ENCODE data around the gene SERPINB12.

The SERPINB12 gene

GRCh38 chr18:63551769-63552168 is 9.6 kb downstream of the SERPINB12 start:
- DNase-seq, result no peak

DNA sequence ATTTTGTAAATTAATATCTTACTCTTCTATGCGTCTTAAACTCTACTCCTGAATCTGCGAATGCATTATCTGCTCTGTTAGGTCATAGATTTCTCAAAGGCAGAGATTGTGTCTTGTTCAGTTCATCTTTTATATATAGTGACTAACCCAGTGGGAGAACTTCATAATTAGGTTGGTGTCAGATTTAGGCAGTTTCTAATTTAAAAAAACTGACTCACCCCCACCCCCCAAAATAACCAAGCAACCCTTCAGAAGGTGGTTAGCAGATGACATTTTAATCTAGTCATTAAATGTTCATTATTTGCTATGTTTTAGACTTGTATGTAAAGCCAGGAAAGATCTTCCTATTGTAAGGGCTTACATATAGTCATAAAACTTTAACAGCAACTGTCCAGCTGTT is 10.4 kb downstream of the SERPINB12 start:
- DNase-seq, result no peak

GRCh38 chr18:63553081-63553480 is 10.9 kb downstream of the SERPINB12 start:
- DNase-seq, result no peak

DNA sequence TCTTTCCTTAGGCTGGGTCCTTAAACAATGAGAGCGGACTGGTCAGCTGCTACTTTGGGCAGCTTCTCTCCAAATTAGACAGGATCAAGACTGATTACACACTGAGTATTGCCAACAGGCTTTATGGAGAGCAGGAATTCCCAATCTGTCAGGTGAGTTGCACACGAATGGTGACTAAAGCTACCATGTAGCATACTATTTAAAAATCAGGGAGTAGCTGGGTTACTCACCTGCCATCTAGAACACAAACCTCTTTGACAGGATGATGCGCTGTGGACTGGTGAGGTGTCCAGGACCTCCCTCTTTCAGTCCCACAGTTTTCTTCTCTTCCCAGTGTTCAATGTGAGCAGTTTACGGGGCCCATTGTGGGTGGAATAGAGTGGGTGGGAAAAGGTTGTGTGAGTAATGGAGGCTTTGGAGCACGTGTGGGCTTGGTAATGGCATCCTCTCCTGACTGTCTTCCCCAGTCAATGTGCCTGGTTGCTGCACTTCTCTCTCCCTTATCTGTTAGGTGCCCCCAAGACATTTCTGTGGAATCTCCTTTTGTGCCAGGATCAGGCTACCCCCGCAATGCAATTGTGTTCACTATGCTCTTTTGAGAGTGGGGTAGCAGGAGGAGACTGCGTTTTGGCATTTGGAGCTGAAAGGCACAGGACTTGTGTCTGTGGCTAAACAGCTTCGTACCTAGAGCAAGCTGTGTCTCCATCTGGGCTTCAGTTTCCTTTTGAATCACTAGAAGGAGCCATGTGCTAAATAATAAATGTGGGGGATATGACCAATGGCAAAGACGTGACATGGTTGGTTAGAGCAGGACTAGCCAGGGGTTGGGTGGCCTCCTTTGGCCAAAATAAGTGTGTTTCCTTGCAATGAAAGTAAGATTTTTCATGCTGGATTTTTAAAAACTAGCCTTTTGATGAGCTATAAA is 17.7 kb downstream of the SERPINB12 start:
- DNase-seq, result no peak

- no peak for DNase-seq
These were observed 20.1 kb downstream of the SERPINB12 start for GRCh38 chr18:63562284-63562683.

DNA sequence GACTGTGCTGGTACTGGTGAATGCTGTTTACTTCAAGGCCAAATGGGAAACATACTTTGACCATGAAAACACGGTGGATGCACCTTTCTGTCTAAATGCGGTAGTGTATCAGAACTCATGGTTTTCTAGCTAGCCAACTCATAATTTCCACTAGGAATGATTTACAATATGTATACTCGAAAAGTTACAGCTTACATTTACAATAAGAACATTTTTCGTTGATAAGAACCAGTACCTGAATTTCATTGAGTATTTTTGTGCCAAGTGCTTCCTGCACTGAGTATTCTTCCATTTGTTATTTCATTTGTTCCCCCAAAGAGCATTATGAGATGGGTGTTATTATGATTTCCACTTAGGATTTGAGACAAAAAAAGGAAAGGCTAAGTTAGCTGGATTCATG is 21.9 kb downstream of the SERPINB12 start:
- DNase-seq, result no peak

DNA sequence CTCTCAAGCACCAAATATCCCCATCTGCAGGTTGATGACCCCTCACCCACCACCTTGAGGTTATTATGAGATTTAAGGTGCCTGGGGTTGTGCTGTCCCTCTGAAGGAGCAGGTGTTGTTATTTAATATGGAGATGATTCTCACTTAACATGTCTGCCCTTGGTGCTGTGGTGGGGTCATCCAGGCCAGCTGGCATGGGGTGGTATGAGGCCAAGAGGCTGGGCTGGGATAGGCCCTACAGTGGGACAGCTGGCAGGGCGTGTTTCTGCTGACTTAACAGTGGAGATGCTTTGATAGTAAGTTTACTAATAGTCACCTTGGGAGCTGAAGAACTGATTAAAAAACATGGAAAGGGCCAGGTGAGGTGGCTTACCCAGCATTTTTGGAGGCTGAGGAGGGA is 22.4 kb downstream of the SERPINB12 start:
- DNase-seq, result no peak

DNA sequence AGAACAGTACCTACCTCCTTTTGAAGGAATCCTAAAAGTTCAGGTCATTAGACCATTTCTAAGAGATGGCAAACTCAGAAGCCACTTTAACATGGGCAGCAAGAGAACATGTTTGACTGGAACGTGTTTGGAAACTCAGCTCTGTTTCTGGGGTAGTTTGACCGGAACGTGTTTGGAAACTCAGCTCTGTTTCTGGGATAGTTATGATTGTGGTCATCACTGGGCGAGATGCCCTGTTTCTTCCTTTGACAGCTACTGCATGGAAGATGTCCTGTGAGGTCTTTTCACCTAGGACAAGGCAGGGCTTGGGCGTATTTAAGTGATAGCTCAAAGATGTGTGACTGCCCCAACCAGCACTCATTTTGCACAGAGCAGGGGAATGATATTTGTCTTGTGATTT is 25.1 kb downstream of the SERPINB12 start:
- DNase-seq, result no peak

GRCh38 chr18:63567825-63568224 is 25.7 kb downstream of the SERPINB12 start:
- DNase-seq, result no peak

DNA sequence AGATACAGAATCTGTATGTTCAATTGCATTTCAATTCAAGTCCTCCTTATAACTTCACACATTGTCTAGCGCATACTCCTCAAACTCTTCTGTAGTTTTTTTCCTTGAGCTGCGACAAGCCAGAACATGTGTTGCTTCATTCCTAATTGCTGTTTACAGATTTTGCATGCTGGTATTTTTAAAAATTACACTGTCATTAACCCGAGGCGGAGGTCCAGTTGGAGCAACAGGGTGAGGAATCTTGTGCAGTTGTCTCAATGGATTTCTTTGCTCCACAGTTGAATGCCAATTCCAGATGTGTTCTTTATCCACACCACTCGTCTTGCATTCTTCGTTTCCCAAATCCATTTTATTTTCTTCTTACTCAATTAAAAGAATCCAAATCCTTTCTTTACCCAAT is 28.6 kb downstream of the SERPINB12 start:
- no peak for DNase-seq

DNA sequence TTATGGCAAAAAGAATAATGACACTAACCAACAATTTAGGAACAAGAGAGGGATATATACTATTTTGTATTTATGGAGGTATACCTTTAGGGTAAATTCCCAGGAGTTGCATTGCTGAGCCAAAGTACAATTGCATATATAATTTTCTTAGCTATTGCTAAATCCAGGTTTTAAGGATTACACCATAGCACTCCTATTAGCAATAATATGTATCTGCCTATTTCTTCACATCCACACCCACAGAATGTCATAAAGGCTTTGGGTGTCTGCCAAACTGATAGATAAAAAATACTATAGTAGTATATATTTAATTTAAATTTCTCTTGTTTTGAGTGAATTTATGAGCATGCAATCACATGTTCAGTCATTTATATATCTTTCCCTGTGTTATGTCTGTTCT is 33.5 kb downstream of the SERPINB12 start:
- DNase-seq, result no peak

DNA sequence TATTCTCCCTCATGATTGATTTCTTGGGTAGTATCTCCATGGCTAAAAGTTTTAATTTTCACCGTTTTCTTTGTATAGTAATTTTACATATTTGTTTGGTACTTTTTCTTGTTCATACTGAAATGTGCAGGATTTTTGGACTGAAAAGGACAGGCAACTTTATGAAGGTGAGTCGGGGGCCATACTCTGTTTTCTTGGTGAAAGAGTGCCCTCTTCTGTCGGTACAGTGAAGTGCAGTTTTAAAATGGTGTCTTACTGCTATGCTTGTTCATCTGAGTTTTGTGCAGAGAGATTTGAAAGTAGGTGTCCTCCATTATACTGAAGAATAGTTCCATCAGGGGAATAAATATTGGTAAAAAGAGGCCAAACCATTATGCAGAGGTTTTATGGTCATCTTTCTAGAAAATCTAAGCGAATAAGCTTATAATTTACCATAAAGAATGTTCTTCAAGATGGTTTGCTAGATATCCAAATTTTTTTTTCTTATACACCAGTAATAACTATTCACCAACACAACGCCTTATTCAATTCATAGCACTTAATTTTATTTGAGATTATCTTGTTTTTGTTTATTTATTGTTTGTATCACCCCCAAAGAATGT is 36.3 kb downstream of the SERPINB12 start:
- peak in 1 of 2 donors; percentile 13 for DNase-seq

DNA sequence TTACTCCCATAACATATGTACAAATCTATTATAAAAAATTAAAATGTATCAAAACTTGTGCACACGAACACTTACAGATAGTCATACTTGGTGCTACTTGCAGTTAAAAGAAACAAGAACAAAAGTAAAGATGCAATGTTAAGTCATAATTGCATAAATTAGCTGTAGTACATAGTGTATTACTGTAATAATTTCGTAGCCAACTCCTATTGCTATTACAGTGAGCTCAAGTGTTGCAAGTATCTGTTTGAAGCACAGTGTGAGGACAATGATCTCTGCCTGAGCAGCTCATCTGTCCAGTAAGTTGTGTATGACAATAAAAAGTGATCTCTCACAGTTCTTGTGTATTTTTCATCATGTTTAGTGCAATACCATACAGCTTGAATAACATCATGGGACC is 37.4 kb downstream of the SERPINB12 start:
- DNase-seq, result no peak

- no peak for DNase-seq
These were observed 43.8 kb downstream of the SERPINB12 start for GRCh38 chr18:63585988-63586387.

DNA sequence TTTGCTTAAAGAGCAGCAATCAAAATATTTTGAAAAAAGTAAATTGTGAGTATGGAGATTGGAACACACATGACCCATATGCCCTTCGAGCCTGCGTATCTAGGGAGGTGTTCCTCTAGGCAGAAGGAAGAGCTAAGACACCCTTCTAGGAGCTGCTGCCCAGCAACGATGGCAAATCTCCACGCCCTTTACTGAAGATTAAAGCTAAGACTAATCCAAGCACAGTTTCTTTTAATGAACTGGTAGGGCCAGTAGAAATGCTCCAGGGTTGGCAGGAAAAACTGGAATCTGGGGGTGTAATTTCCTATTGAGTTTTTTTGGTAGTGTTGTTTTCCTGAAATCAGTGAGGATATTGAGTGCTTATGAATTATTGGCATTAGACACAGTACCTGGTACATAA is 44.3 kb downstream of the SERPINB12 start:
- DNase-seq, result no peak

DNA sequence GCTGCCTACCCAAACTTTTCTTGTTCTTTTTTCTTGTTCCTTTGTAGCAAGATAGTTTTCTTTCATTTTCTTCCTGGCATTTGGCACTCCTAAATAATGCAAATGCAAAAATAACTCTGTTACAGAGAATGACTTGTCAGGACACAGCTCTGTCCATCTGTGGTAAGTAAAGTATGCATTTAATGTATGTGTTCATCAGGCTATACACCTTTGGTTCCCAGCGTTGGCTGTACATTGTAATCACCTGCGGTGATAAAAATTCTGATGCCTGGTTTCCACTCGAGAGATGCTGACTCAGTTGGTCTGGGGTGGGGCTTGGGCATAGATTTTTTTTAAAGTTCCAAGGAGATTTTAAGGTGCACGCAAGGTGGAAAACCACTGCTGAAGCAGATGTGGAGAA is 44.8 kb downstream of the SERPINB12 start, which contains the start of gene SERPINB13:
Gene SERPINB13 (plus strand): TSS at position 378 of the 400 bp plus-strand sequence. CDS start 1,325 bp downstream, outside the sequence.
- DNase-seq, result no peak

GRCh38 chr18:63588909-63589308 is 46.7 kb downstream of the SERPINB12 start:
- DNase-seq, result no peak

DNA sequence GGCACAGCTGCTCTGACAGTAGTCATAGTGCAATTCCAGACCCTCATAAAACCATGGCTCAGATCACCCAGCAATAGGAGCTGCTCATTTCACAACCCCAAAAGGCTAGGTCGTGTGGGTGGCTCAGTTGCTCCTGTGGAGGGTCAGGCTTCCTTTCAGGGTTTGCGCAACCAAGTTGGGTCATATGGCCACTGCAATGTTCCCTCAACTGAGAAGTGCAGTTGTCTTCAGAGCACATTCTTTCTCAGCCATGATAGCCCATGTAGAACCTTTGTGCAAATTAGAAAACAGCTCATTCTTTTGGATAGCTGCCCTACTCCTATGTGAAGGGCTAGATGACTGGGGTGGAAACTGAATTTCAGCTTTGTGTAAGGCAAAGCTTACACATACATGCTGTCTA is 48.2 kb downstream of the SERPINB12 start:
- DNase-seq, result peak in 1 of 2 donors; percentile 23

DNA sequence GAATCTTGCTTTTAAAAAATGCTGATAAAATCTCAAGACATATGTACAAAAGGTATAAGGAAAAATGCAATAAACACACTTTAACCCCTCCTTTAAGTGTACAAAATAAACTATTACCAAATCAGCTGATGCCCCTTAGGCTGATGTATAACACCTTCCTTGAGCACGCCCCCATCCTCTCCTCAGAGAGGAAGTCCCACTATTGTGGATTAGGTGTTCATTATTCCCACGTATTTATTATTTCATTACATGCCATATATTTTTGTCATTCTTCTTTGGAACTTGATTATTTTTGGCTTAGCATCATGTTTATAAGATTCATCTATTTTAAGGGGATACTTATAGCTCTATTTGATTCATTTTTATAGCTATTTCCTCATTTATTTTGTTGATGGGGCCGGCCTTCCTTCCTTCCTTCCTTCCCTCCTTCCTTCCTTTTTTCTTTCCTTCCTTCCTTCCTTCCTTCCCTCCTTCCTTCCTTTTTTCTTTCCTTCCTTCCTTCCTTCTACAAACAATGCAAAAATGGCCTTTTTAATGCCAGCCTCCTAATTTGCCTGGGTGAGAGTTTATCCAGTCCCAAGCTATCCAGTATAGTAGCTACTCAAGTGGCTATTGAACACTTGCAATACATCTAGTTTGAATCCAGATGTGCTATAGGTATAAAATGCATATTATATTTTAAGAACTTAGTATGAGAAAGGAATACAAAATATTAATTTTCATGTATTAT is 49.0 kb downstream of the SERPINB12 start:
- no peak for DNase-seq

- no peak for DNase-seq
These were observed 49.6 kb downstream of the SERPINB12 start for GRCh38 chr18:63591725-63592124.

GRCh38 chr18:63592471-63592870 is 50.3 kb downstream of the SERPINB12 start:
- DNase-seq, result no peak

DNA sequence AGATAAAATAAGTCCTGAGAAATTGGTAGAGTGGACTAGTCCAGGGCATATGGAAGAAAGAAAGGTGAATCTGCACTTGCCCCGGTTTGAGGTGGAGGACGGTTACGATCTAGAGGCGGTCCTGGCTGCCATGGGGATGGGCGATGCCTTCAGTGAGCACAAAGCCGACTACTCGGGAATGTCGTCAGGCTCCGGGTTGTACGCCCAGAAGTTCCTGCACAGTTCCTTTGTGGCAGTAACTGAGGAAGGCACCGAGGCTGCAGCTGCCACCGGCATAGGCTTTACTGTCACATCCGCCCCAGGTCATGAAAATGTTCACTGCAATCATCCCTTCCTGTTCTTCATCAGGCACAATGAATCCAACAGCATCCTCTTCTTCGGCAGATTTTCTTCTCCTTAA is 54.8 kb downstream of the SERPINB12 start:
- DNase-seq, result no peak

DNA sequence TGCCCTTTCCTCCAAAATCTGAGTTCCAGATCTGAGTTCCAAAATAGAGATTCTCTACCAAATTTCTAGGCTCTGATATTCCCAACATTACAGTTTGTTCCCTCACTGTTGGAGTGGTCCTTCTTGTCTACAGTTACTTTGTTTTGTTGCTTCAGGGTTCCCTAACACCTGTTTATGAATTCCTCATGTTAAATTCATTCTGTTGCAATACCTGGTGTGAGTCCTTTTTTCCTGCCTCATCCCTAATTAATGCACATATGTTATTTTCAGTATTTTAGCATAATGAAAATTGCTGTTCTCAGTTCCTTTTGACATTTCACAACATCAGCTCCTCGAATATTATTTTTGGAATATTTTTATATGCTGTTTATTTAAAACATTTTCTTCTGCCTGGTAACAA is 61.2 kb downstream of the SERPINB12 start:
- no peak for DNase-seq

- no peak for DNase-seq
These were observed 61.6 kb downstream of the SERPINB12 start for GRCh38 chr18:63603772-63604171.
